Measurements from ENCODE around the gene MYH9.
A peak's percentile ranks its signal among the peaks of the same experiment; 100 is the strongest.

Gene MYH9

DNA sequence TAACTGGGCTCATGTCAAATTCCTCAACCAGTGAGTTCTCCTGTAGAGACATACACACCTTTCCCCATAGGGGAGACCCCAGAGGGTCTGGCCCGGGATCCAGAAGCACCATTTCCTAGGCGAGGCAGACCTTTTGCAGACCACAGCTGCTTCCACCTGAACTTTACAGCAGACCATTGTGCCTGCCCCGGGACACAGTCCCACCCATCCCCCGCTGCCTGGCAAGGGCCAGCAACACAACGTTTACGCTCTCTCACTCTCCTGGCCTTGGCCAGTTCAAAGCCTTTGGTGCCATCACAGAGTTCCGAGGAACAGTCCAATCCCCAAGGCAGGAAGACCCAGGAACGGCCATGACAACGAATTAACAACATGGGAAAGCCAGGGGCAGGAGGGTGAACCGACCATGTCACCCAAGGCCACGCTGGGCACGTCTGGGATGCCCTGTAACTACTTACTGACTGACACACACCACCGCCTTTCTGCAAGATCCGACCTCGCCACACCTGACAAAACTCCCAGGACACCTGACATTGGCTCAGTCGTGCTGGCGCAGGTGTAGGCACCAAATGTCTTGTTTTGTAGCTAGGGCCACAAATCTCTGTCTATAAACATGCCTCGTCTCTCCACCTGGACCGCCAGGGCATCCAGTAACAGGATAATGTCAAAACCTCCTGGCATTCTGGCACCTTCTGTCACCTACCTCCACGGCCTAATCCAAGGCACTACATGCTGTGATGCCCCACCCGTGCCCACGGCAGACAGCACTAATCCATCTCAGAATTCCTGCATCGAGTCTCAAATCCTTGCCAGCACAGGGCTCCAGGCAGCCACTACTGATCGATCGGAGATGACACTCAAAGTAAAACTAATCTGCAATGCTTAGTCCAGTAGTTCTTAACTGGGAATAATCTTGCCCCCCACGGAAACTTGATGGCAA, 51.3 kb downstream of the MYH9 start:
- no peak for DNase-seq (ENCODE audit: low spot score)
- peak overlapping the region; percentile 39 for H3K4me3 ChIP-seq
- H3K27ac ChIP-seq = peak overlapping the region; percentile 98
- TF ChIP-seq, protein P1, sequence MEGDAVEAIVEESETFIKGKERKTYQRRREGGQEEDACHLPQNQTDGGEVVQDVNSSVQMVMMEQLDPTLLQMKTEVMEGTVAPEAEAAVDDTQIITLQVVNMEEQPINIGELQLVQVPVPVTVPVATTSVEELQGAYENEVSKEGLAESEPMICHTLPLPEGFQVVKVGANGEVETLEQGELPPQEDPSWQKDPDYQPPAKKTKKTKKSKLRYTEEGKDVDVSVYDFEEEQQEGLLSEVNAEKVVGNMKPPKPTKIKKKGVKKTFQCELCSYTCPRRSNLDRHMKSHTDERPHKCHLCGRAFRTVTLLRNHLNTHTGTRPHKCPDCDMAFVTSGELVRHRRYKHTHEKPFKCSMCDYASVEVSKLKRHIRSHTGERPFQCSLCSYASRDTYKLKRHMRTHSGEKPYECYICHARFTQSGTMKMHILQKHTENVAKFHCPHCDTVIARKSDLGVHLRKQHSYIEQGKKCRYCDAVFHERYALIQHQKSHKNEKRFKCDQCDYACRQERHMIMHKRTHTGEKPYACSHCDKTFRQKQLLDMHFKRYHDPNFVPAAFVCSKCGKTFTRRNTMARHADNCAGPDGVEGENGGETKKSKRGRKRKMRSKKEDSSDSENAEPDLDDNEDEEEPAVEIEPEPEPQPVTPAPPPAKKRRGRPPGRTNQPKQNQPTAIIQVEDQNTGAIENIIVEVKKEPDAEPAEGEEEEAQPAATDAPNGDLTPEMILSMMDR (IDR thresholded peaks at IDR 0.05) = no peak

DNA sequence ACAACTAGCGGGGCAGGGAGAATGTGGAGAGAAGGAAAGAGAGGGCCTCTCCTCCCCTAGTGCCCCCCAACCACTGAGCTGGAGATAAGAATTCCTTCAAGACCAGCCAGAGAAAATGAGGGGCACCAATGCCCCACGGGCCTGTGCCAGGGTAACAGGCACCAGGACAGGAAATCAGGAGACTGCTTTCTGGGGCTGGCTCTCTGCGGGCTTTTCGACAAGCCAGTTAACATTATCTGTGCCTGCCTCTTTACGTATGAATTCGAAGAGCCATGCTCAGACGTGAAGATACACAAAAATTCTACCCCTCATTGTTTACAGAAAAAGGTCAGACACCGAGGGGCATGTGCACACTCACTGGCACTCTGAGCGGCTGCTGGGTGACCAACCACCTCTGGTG, 52.1 kb downstream of the MYH9 start:
- no peak for DNase-seq (ENCODE audit: low spot score)
- H3K4me3 ChIP-seq = peak overlapping the region; percentile 39
- peak overlapping the region; percentile 98 for H3K27ac ChIP-seq
- TF ChIP-seq, protein P1 (IDR thresholded peaks at IDR 0.05) = no peak

DNA sequence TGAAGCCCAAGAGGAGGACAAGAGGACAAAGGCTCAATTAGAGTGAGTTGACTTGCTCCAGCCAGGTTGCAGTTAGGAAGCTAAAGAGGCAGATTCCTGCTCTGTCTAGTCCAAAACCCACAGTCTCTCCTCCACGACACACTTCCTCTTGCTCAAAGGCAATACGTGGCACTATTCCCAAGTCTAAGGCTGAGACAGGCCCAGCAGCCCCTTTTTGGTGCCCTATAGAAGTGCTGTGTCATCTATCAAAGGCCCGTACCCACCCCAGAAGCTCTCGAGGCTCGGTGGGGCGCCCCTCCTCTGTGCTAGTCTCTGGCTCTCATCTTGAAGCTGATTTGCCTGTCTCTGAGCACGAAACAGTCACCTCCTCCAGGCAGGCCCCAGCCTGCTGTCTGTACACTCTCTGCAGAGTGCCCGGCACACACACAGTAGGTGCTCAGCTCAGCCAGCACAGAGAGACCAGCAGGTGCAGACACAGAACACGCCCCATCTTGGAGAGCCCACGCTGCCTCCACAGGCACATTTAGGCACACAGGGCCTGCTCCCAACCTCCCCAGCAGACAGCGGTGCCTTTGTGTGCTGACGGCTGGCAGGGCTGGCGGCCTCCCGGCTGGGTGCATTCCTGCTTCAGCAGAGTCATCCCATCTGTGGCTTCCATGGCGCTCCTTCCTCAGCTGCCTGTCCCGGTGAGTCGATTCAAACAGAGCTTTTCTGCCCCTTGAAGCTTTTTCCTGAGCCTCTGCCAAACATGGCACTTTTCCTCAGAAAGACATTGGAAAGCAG, 52.8 kb downstream of the MYH9 start:
- TF ChIP-seq, protein P1 (IDR thresholded peaks at IDR 0.05) = no peak
- Histone ChIP-seq H3K27ac (peak overlapping the region; percentile 98), H3K4me3 (peak overlapping the region; percentile 39)
- DNase-seq (ENCODE audit: low spot score) = no peak

DNA sequence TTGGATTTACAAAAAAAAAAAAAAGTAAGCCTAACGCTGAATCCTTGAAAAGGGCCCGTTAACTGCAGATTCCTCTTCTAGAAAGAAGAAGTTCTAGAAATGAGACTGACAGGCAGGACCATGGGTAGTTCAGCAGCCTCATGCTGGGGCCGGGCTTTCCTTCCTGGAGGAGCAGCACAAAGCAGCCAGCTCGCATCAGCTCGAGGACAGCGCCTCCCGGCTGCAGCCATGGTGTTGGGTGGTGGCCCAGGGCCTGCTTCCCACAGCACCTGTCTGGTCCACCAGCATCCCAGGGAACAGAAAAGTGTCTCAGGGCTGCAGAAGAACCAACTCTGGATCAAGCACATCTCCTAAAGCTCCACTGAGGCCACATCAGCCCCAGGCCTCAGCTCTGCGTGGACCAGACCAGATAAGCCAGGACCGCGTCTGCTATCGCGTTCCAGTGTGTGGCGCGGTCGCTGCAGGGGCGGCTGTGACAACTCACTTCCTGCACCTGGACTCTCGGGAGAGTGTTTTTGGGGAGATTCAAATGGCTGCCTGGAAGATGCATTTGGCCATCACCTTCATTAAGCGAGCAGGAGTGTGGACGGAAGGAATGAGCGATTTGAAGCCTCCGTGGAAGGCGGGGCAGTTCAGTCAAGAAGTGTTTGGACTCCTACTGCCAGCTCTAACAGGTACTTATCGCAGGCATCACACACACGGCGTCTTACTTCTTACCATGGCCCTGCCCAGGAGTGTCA, 53.5 kb downstream of the MYH9 start:
- H3K4me3 ChIP-seq = peak overlapping the region; percentile 39
- TF ChIP-seq, protein P1 (IDR thresholded peaks at IDR 0.05) = no peak
- no peak for DNase-seq (ENCODE audit: low spot score)
- peak overlapping the region; percentile 98 for H3K27ac ChIP-seq

DNA sequence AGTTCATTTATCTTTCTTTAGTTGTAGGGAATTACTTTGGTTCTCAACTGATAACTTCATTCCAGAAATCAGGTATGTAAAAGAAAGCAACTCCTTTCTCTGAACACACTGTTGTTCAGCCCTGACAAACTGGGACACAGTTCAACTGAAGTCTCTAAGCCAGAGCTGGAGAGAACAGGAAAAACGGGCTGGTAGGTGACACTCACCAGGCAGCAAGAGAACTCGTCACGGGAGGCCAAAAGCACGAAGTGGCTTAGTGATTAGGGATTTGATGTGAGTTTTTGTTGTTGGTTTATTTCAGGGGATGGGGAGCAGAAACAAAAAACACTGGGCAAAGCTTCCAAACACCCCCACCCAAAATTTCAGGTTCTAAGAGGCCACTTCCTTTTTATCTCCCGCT, 54.1 kb downstream of the MYH9 start:
- no peak overlapping the region for H3K4me3 ChIP-seq
- DNase-seq (ENCODE audit: low spot score) = no peak

DNA sequence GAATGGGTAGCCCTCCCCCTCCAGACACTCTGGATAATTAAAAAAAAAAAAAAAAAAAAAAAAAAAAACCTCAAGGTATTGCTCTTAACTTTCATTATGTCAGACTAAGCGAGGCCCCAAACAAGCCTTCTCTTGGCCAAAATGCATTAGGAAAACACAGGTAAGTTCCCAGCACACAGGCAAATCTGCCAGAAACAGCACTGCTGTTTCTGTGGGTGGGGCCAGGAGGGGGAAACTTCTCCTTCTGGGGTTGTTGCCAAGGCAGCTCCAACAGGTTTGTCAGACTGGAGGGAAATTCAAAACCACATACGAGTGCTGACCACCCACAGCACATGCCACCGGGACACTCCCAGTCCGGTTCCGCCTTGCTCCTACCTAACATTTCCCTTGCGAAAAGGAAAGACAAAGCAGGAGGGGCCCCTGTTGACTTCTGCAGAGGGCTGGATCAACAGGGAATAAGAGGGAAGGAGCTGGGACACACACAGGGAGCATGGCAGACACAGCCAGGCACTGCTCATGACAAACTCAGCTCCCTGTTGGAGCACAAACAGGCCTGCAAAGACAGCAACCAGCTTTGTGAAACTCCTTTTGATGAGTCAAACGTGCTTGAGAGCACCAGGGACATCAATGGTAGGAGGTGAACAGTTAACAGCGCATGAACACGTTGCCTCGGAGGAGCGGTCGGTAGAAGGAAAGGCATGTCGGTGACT, 55.0 kb downstream of the MYH9 start:
- Histone ChIP-seq H3K4me3 (peak overlapping the region; percentile 6), H3K27ac (peak overlapping the region; percentile 98)
- DNase-seq (ENCODE audit: low spot score) = no peak
- TF ChIP-seq, protein P1 (IDR thresholded peaks at IDR 0.05) = no peak

More for the DNA sequence above, 54.1 kb downstream of the MYH9 start:
- peak overlapping the region; percentile 98 for H3K27ac ChIP-seq
- TF ChIP-seq, protein P1 (IDR thresholded peaks at IDR 0.05) = no peak

All from coronary artery (tissue), 2 donors.